ENCODE measurements around the gene C4B. TPM values are rescaled to one million over a fixed set of nuclear protein-coding genes. Genes with fewer than 3 reads are reported as not detected.

C4B gene
- total and polyA plus RNA-seq, 9 of the 15 experiments (the other 6 are each of a cell fraction or from before 2014, with no cell fraction given) = 0.32 to 8.8 (median 5.4) TPM

- TF ChIP-seq UBTF (IDR thresholded peaks at IDR 0.05; ENCODE audit: borderline replicate concordance in 1 of 2, low read depth in 2 of 2, low read length in 2 of 2) = peak; percentile 65 to 66; a peak in 3 of 4 replicates
- peak; percentile 90 for TF ChIP-seq CCNT2 (IDR thresholded peaks at IDR 0.05; ENCODE audit: borderline replicate concordance, extremely low read depth, insufficient read length, low read depth, low read length)
- peak; percentile 80 for TF ChIP-seq FIP1L1 (IDR thresholded peaks at IDR 0.05; ENCODE audit: low read depth, low read length, poor library complexity, severe bottlenecking)
- peak; percentile 88; the same call in 1 of the 2 replicates for TF ChIP-seq AFF4 (CRISPR knock-in tag; IDR thresholded peaks at IDR 0.05)
- TF ChIP-seq ZNF764 (CRISPR knock-in tag; IDR thresholded peaks at IDR 0.05; ENCODE audit: low read depth) = no peak
- TF ChIP-seq ZKSCAN1 (IDR thresholded peaks at IDR 0.05; ENCODE audit: low read depth, low read length) = peak; percentile 5; the same call in 1 of the 2 replicates
- TF ChIP-seq EZH2 (IDR thresholded peaks at IDR 0.05; ENCODE audit: borderline replicate concordance, low read depth, low read length) = no peak
- peak; percentile 54 for TF ChIP-seq ARID1B (IDR thresholded peaks at IDR 0.05)
- TF ChIP-seq ZNF408 (CRISPR knock-in tag; IDR thresholded peaks at IDR 0.05; ENCODE audit: low read depth) = no peak
- peak; percentile 98 for TF ChIP-seq ATF4 (CRISPR knock-in tag; IDR thresholded peaks at IDR 0.05)
- peak; percentile 58 for TF ChIP-seq ZEB2 (IDR thresholded peaks at IDR 0.05)
- peak; percentile 60 for TF ChIP-seq NCOR1 (IDR thresholded peaks at IDR 0.05)
- TF ChIP-seq KHSRP (IDR thresholded peaks at IDR 0.05) = peak; percentile 98
- TF ChIP-seq MCM2 (IDR thresholded peaks at IDR 0.05; ENCODE audit: low read depth) = no peak
- peak; percentile 5; the same call in 1 of the 2 replicates for TF ChIP-seq MTA2 (IDR thresholded peaks at IDR 0.05; ENCODE audit: low read depth)
- peak; percentile 81 for TF ChIP-seq TEAD4 (IDR thresholded peaks at IDR 0.05; ENCODE audit: low read length)
- peak; percentile 88 for TF ChIP-seq TEAD4 (CRISPR knock-in tag; IDR thresholded peaks at IDR 0.05; ENCODE audit: borderline replicate concordance)
- TF ChIP-seq KDM5B (IDR thresholded peaks at IDR 0.05; ENCODE audit: insufficient replicate concordance, low read depth, low read length) = no peak
- peak; percentile 75; the same call in 1 of the 2 replicates for TF ChIP-seq BCOR (IDR thresholded peaks at IDR 0.05)
- no peak for TF ChIP-seq MIER1 (IDR thresholded peaks at IDR 0.05; ENCODE audit: low read depth)
- TF ChIP-seq RBM25 (IDR thresholded peaks at IDR 0.05; ENCODE audit: low read depth, low read length, severe bottlenecking) = no peak
Observed at GRCh38 chr6:31971993-31972708, 42.4 kb upstream of the C4B start, which contains the start of gene DXO (continued).

Measured in K562 (cell line).